Measurements from ENCODE around the gene KRTAP10-2. TPM values are rescaled to one million over a fixed set of nuclear protein-coding genes. Genes with fewer than 3 reads are reported as not detected.
"Not testable (repeated sequence)": the region's sequence is repeated elsewhere in the genome, so short reads cannot be mapped to it uniquely, and the experiment has no call there.

Gene KRTAP10-2
- total RNA-seq, 1 donor from 2014 or later: not detected

- intact Hi-C loops (cut with micrococcal nuclease): no loop called here
Observed at GRCh38 chr21:44568261-44568660, 17.0 kb upstream of the KRTAP10-2 start.

DNA sequence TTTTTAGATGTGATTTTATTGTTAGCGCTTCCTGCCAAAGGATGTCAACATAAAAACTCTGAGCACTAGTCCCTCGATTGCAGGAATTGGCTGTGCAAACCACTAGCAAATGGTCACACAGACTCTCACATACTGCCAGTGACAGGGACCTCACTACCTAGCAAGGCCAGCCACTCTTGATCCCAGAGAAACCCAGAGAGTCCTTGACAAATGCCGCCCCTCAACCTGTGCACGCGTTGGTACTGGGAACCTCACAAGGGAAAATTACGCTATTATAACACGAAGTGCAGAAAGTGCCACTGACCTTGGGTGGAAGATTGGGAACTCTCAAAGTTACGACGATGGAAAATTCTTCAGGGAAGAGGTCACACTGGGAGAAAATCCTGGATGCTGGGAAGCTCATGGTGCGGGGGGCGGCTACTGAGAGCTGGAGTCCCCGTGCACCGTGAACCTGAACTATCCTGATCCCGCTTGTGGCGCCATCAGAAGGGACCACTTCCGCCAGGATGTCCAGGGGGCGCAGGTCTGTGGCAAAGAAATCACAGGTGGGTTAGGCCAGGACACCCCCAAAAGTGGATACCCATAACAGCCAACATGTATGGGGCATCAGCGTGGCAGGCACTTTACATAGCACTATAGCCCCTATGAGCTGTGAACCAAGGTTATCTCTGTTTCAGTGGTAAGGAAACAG lies 16.3 kb upstream of the KRTAP10-2 start:
- intact Hi-C loops (cut with micrococcal nuclease): no loop called here

DNA sequence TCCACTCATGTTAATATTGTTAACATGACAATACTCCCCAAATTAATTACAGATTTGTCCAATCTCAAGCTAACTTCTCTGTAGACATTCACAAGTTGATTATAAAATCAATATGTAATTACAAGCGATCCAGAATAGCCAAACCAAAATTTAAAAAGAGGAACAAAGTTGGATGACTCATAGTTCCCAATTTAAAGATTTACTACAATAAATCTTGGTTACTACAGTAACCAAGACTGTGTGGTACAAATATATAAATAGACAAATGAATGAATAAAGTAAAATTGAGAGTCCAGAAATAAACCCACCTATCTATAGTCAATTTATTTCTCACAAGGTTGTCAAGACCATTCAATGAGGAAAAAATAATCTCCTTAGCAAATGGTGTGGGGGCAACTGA lies 15.1 kb upstream of the KRTAP10-2 start:
- intact Hi-C loops (cut with micrococcal nuclease): no loop called here

DNA sequence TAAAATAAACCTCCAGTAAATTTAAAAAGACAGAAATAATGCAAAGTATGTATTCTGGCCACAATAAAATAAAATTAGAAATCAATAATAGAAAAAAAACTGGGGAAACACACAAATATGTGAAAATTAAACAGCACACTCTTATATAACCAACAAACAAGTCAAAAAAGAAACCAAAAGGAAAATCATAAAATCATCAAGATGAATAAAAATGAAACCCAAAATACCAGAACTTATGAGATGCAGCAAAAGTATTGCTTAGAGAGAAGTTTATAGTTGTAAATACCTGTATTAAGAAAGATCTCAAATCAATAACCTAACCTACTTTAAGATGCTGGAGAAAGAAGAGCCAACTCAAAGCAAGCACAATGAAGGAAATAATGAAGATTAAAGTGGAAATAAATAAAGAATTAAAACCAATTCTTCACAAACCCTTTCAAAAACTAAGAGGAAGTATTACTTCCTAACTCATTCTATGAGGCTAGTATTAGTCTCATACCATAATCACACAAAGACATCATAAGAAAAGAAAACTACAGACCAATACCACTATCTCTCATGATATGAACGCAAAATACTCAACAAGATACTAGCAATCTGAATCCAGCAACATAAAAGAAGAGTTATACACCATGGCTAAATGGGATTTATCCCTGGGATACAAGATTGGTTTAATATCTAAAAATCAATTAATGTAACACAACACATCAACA lies 13.7 kb upstream of the KRTAP10-2 start:
- intact Hi-C loops (cut with micrococcal nuclease): no loop called here

- intact Hi-C loops (cut with micrococcal nuclease): no loop called here
Observed at GRCh38 chr21:44564099-44564498, 12.8 kb upstream of the KRTAP10-2 start.

GRCh38 chr21:44558695-44559094 lies 7.4 kb upstream of the KRTAP10-2 start, which contains the start of gene KRTAP10-3:
KRTAP10-3 (minus strand) TSS chr21:44558795; CDS start chr21:44558715, 80 bp downstream.
- intact Hi-C loops (cut with micrococcal nuclease): no loop called here

DNA sequence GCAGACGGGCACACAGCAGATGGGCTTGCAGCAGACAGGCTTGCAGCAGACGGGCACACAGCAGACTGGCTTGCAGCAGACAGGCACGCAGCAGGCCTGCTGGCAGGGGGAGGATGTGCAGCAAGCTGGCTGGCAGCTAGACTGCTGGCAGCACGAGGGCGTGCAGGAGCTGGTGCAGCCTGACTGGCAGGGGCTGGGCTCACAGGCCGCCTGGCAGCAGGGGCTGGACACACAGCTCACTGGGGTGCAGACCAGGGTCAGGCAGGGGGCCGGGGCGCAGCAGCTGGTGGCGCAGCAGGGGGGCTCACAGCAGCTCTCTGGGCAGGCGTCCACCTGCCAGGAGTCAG lies 7.0 kb upstream of the KRTAP10-2 start:
- intact Hi-C loops (cut with micrococcal nuclease): not testable (repeated sequence)

GRCh38 chr21:44557491-44558328 lies 6.4 kb upstream of the KRTAP10-2 start:
- intact Hi-C loops (cut with micrococcal nuclease): no loop called here

- intact Hi-C loops (cut with micrococcal nuclease): no loop called here
Observed at GRCh38 chr21:44556879-44557278, 5.6 kb upstream of the KRTAP10-2 start.

- intact Hi-C loops (cut with micrococcal nuclease): no loop called here
Observed at GRCh38 chr21:44555200-44555875, 4.0 kb upstream of the KRTAP10-2 start.

GRCh38 chr21:44552681-44553080 lies 1.4 kb upstream of the KRTAP10-2 start:
- intact Hi-C loops (cut with micrococcal nuclease): no loop called here

DNA sequence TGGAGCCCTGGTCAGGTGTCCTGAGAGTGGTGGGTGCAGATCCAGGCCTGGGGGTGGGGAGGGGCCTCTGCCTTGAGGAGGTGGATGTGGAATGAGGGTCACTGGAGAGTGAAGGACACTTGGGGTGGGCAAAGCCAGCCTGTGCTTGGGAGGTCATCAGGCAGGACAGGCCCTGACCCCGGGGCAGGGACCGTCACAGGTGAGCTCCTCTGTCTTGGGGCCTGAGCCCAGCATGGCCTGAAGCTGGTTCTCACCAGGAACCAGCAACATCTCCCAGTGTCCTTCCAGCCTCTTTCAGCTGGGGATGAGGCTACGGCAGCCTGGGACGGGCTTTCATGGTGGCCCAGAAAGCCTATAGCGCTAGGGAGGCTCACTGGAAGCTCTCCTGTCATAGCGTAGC lies 831 bp upstream of the KRTAP10-2 start:
- intact Hi-C loops (cut with micrococcal nuclease): no loop called here

DNA sequence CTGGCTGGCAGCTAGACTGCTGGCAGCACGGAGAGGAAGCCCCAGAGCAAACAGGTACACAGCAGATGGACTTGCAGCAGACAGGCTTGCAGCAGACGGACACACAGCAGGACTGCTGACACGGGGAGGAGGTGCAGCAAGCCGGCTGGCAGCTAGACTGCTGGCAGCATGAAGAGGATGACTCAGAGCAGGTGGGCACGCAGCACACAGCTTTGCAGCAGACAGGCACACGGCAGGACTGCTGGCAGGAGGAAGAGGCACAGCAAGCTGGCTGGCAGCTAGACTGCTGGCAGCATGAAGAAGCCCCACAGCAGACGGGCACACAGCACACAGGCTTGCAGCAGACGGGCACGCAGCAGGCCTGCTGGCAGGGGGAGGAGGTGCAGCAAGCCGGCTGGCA lies 498 bp downstream of the KRTAP10-2 start:
- intact Hi-C loops (cut with micrococcal nuclease): no loop called here

GRCh38 chr21:44550285-44550684 lies 1.0 kb downstream of the KRTAP10-2 start:
- intact Hi-C loops (cut with micrococcal nuclease): not testable (repeated sequence)

DNA sequence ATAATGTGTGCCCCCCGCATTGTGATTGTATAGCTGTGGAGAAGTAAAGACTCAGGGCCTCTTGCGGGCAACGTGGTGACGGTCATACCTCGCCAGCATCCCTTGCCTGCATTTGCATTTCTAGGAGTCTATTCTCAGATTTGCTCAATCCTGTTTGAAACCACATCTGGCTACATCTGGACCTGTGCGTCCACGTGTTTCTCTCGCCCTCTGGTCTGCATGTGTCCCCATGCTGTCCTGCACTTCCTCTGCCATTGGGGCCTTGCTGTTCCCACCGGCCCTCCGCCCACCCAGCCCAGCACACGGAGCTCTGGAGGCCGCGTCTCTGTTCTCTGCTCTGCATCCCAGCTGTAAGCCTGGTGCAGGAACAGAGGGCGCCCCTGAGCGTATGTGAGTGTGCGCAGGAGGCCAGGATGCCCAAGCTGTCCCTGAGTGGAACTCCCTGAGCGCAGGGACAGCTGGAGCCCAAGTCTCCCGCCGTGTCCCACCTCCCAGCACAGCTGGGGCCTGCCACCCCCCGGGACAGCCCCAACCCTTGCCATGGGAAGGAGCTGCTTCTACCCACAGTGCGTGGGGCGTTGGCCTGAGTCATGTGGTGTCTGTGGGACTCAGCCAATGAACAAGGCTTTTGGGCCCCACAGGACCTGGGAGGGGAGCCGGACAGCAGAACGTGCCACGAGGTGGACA lies 1.6 kb downstream of the KRTAP10-2 start:
- intact Hi-C loops (cut with micrococcal nuclease): no loop called here

- intact Hi-C loops (cut with micrococcal nuclease): no loop called here
Observed at GRCh38 chr21:44548922-44549321, 2.4 kb downstream of the KRTAP10-2 start.

- intact Hi-C loops (cut with micrococcal nuclease): no loop called here
Observed at GRCh38 chr21:44548381-44548780, 2.9 kb downstream of the KRTAP10-2 start.

DNA sequence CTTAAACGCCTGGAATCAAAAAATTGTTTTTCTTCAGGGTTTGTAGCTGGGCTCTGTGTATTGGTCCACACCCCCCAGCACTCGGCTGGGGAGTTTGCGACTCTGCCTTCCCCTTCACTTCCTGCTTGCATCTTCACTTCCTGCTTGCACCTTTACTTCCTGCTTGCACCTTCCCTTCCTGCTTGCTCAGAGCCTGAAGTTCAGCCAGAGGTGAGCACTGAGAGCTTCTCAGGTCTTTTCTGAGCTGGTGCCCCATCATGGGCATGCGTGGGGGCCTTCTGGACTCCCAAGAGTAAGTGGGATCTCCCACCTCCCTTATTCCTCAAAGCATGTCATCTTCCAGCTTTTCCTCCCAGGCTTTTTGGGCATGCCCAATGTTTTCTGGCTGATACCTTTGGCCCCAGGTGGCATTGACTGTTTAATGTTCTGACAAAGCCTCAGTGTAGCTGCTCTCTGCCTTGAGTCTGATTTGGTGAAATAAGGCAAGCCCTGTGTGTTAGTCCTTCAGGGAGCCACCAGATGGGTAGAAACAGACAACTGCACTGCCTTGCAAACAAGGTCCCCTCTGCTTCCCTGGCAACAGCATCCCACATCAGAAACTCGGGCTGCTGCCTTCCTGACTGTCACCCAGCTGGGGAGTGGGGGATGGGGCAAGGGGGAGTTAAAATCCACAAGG lies 3.5 kb downstream of the KRTAP10-2 start:
- intact Hi-C loops (cut with micrococcal nuclease): no loop called here

DNA sequence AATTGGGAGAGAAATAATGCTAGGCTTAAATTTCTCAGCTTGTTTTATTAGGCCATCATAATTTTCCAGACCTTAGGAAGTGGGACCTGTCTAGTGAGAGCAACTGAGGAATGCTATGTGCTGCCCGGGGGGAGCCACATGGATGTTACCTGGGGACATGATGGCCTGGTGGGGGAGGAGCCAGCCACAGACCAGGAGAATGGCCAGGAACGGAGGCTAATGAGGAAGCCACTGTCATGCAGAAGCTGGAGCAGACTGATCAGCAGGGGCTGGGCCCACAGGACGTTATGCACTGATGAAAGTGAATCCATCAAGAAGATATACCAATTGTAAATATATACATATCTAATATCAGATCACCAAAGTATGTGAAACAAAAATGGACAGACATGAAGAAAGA lies 6.7 kb downstream of the KRTAP10-2 start:
- intact Hi-C loops (cut with micrococcal nuclease): no loop called here

DNA sequence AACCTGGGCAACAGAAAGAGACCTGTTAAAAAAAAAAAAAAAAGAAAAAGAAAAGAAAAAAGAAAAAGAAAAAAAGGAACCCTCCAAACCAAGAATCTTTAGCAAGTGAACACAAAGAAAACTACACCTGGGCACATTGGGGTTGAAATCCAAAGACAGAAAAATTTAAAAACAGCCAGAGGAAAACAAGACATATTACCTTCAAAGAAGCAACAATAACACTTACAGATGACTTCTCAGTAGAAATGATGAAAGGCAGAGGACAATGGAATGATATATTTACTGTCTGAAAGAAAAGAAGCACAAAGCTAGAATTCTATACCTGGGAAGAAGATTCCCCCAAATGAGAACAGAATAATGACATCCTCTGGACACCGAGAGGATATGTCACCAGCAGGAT lies 8.6 kb downstream of the KRTAP10-2 start:
- intact Hi-C loops (cut with micrococcal nuclease): no loop called here

All from T-helper 2 cell treated with Interferon-gamma antibody and Interleukin-4, amounts not matched to agents 100 ng/mL and 5 ng/mL, for 36 hours (primary cell).